ENCODE measurements around the gene NADK2. TPM values are rescaled to one million over a fixed set of nuclear protein-coding genes. Genes with fewer than 3 reads are reported as not detected.

Gene NADK2
- total RNA-seq, 1 donor from 2014 or later: 27.1 TPM

DNA sequence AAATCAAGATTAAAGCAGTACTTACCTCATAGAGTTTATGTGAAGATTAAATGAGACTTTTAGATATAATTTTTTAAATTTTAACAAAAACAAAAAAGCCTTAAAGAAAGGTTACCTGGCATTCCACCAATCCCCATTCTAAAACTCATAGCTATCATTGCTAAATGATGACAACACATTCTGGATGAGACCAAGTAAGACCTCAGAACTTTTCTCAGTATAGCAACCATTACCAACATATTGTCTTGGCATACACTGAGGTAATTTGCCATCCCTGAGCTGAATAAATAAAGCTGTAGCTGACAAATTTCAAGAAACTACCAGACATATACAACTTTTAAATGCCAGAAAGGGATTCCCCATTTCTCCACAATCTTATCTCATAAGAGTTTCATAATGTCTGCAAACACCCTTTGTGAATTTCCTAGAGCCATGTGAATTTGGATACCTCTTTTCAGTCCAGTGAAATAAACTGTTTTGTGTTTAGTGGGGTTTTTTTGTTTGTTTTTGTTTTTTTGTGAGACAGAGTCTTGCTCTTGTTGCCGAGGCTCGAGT is 30.5 kb upstream of the NADK2 start:
- Histone ChIP-seq H3K27ac (ENCODE audit: low read depth, low read length) (no peak overlapping the region), H3K27me3 (ENCODE audit: control insufficient read depth in 3 of 3, insufficient read depth in 3 of 3, low read length in 3 of 3) (no peaks in the 10 kb centered on the region), H3K9me3 (ENCODE audit: control insufficient read depth in 3 of 3, low read length in 3 of 3) (no peaks in the 10 kb centered on the region), H3K4me3 (ENCODE audit: low read length in 3 of 3) (no peak overlapping the region), H3K36me3 (ENCODE audit: control insufficient read depth in 3 of 3, insufficient read depth in 3 of 3, low read length in 3 of 3) (no peaks in the 10 kb centered on the region), H3K4me1 (ENCODE audit: control insufficient read depth in 3 of 3, insufficient read depth in 3 of 3, low read length in 3 of 3) (peaks cover 0 to 7% (median 6%) of the 10 kb centered on the region in 3 donors), H3K9ac (ENCODE audit: low read depth in 1 of 3, low read length in 3 of 3) (no peak overlapping the region)

DNA sequence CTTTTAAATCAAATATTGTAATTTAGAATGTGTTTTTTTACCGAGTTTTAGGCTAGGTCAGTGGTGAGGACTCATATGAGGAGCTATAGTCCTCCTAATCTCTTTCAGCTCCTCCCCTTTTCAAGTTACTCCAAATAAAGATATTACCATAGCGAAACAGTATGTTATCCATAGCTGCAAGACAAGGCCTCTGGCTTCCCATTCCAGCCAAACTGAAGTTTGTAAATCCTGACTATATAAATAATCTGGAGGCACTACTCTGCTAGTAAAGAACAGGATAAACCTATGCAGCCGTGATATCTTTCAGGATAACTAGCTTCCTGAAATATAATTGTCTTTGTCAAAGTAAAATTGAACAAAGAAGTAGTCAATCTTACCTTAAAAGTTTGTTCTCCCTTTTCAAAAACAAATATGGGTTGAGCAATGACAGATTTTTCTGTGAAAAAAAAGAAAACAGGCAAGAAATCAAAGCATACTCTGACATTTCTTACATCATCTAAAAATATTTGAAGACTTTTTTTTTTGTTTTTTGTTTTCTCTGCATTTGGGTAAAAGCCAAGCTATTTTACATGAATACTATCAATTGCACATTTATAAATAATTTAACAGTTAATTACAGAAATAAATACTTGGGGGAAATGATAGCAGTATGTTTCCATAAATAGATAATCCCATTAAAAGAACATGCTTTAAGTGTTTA is 29.3 kb upstream of the NADK2 start:
- Histone ChIP-seq H3K9ac (ENCODE audit: low read depth in 1 of 3, low read length in 3 of 3) (no peak overlapping the region), H3K4me3 (ENCODE audit: low read length in 3 of 3) (no peak overlapping the region), H3K4me1 (ENCODE audit: control insufficient read depth in 3 of 3, insufficient read depth in 3 of 3, low read length in 3 of 3) (no peaks in the 10 kb centered on the region), H3K27me3 (ENCODE audit: control insufficient read depth in 3 of 3, insufficient read depth in 3 of 3, low read length in 3 of 3) (no peaks in the 10 kb centered on the region), H3K27ac (ENCODE audit: low read depth, low read length) (no peak overlapping the region), H3K36me3 (ENCODE audit: control insufficient read depth in 3 of 3, insufficient read depth in 3 of 3, low read length in 3 of 3) (no peaks in the 10 kb centered on the region), H3K9me3 (ENCODE audit: control insufficient read depth in 3 of 3, low read length in 3 of 3) (no peaks in the 10 kb centered on the region)

DNA sequence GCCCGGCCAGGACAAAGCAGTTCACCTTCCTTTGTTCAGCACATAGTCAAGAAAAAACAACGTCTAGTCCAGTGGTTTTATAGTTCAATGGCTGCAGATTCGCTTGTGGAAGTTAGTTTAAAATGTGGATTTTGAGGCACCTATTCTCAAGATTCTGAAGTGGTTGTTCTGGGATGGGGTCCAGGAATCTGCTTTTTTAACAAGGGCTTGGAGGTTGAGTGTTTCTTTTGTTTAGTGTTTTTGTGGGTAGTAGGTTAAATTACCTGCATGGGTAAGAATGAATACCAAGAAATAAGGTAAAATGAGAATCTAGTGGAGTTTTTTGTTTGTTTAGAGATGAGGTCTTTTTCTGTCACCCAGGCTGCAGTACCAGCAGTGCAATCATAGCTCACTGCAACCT is 28.4 kb upstream of the NADK2 start:
- H3K9me3 ChIP-seq (ENCODE audit: control insufficient read depth in 3 of 3, low read length in 3 of 3): no peaks in the 10 kb centered on the region
- no peak overlapping the region for H3K9ac ChIP-seq (ENCODE audit: low read depth in 1 of 3, low read length in 3 of 3)
- H3K4me3 ChIP-seq (ENCODE audit: low read length in 3 of 3): no peak overlapping the region
- H3K27ac ChIP-seq (ENCODE audit: low read depth, low read length): no peak overlapping the region
- no peaks in the 10 kb centered on the region for H3K4me1 ChIP-seq (ENCODE audit: control insufficient read depth in 3 of 3, insufficient read depth in 3 of 3, low read length in 3 of 3)
- H3K27me3 ChIP-seq (ENCODE audit: control insufficient read depth in 3 of 3, insufficient read depth in 3 of 3, low read length in 3 of 3): no peaks in the 10 kb centered on the region
- H3K36me3 ChIP-seq (ENCODE audit: control insufficient read depth in 3 of 3, insufficient read depth in 3 of 3, low read length in 3 of 3): no peaks in the 10 kb centered on the region

DNA sequence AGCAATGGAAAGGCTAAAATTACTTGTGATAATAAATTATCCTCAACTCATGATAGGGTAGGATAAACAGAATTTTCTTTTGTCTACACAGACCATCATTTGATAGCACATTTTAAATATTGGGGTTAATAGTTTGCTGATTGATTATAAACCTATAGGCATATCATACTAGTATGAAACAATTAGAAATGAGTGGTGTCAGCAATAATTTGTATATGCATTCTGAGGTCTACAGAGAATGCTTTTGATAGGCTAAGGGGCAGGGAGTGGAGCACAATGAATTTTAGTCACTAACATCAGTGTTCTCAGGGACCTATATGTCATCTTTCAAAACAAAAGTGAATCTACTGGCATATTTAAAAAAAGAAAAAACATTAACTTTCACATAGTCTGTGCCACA is 27.8 kb upstream of the NADK2 start:
- Histone ChIP-seq H3K9me3 (ENCODE audit: control insufficient read depth in 3 of 3, low read length in 3 of 3) (no peaks in the 10 kb centered on the region), H3K4me3 (ENCODE audit: low read length in 3 of 3) (no peak overlapping the region), H3K9ac (ENCODE audit: low read depth in 1 of 3, low read length in 3 of 3) (no peak overlapping the region), H3K4me1 (ENCODE audit: control insufficient read depth in 3 of 3, insufficient read depth in 3 of 3, low read length in 3 of 3) (no peaks in the 10 kb centered on the region), H3K27me3 (ENCODE audit: control insufficient read depth in 3 of 3, insufficient read depth in 3 of 3, low read length in 3 of 3) (no peaks in the 10 kb centered on the region), H3K27ac (ENCODE audit: low read depth, low read length) (no peak overlapping the region), H3K36me3 (ENCODE audit: control insufficient read depth in 3 of 3, insufficient read depth in 3 of 3, low read length in 3 of 3) (no peaks in the 10 kb centered on the region)

DNA sequence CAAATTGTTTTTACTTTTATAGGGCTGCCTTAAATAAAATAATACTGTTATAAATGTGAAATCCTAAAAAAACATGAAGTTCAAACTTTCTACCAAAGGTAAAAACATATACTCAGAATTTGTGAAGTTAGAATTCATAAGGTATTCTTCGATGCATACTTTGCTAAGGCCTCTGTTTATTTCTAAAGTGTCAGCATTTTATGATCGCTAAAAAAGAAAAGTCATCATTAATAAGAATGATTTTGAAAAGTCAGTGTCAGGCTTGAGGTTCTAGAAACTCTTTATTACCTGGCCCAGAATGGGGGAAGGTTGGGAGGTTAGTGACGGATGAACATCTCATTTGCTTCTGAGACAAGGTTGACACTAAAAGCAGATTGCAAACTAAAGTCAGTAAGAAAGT is 26.2 kb upstream of the NADK2 start:
- H3K27me3 ChIP-seq (ENCODE audit: control insufficient read depth in 3 of 3, insufficient read depth in 3 of 3, low read length in 3 of 3): no peaks in the 10 kb centered on the region

DNA sequence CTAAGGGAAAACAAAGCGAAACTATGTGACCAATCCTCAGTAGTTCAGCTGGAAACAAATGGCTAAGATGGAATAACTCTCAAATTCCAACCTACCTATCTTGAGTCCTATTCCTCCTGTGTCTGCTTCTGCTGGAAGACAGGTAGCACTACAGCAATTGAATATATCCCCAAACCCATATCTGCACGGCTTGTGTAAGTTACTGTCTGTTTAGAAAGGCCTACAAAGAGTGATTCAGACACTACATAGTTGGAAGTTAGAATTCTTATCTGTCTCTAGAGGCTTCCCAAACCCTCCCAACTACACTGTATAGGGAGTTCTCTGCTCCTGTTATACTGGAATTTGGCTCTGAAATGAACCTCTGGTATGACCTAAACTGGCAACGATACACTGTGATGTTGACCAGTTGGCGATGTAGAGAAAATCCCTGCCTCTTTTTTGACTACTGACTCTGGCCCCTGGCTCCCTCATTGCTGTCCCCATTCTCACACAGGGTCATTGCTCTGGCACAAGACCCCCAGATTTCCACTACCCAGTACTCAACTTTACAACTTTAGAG is 22.6 kb upstream of the NADK2 start:
- H3K4me3 ChIP-seq (ENCODE audit: low read length in 3 of 3): no peak overlapping the region
- no peaks in the 10 kb centered on the region for H3K27me3 ChIP-seq (ENCODE audit: control insufficient read depth in 3 of 3, insufficient read depth in 3 of 3, low read length in 3 of 3)
- H3K27ac ChIP-seq (ENCODE audit: low read depth, low read length): no peak overlapping the region
- no peak overlapping the region for H3K9ac ChIP-seq (ENCODE audit: low read depth in 1 of 3, low read length in 3 of 3)
- no peaks in the 10 kb centered on the region for H3K36me3 ChIP-seq (ENCODE audit: control insufficient read depth in 3 of 3, insufficient read depth in 3 of 3, low read length in 3 of 3)
- H3K9me3 ChIP-seq (ENCODE audit: control insufficient read depth in 3 of 3, low read length in 3 of 3): no peaks in the 10 kb centered on the region
- H3K4me1 ChIP-seq (ENCODE audit: control insufficient read depth in 3 of 3, insufficient read depth in 3 of 3, low read length in 3 of 3): no peaks in the 10 kb centered on the region

More for the DNA sequence above, 26.2 kb upstream of the NADK2 start:
- Histone ChIP-seq H3K9me3 (ENCODE audit: control insufficient read depth in 3 of 3, low read length in 3 of 3) (no peaks in the 10 kb centered on the region), H3K9ac (ENCODE audit: low read depth in 1 of 3, low read length in 3 of 3) (no peak overlapping the region), H3K36me3 (ENCODE audit: control insufficient read depth in 3 of 3, insufficient read depth in 3 of 3, low read length in 3 of 3) (no peaks in the 10 kb centered on the region), H3K4me3 (ENCODE audit: low read length in 3 of 3) (no peak overlapping the region), H3K4me1 (ENCODE audit: control insufficient read depth in 3 of 3, insufficient read depth in 3 of 3, low read length in 3 of 3) (no peaks in the 10 kb centered on the region), H3K27ac (ENCODE audit: low read depth, low read length) (no peak overlapping the region)

DNA sequence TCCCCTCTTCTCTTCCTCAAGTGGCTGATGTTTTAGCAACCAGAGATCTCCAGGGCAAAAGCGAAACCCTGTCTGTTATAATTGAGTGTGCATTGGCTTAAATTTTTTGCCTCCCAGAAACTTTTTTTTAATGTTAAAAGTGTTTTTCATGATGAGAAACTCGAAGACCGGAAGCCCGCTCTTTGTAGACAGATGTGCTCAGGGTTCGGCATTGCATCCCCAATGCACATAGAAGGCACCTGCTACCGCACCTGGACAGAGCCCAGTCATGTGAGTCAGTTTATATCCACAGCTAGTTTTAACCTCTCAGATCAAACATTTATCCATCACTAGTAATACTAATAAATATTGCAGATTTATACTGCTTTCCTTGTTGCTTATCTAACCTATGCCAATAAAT is 19.5 kb upstream of the NADK2 start:
- no peaks in the 10 kb centered on the region for H3K36me3 ChIP-seq (ENCODE audit: control insufficient read depth in 3 of 3, insufficient read depth in 3 of 3, low read length in 3 of 3)
- no peak overlapping the region for H3K9ac ChIP-seq (ENCODE audit: low read depth in 1 of 3, low read length in 3 of 3)
- H3K27ac ChIP-seq (ENCODE audit: low read depth, low read length): no peak overlapping the region
- H3K4me3 ChIP-seq (ENCODE audit: low read length in 3 of 3): no peak overlapping the region
- no peaks in the 10 kb centered on the region for H3K27me3 ChIP-seq (ENCODE audit: control insufficient read depth in 3 of 3, insufficient read depth in 3 of 3, low read length in 3 of 3)
- no peaks in the 10 kb centered on the region for H3K4me1 ChIP-seq (ENCODE audit: control insufficient read depth in 3 of 3, insufficient read depth in 3 of 3, low read length in 3 of 3)
- no peaks in the 10 kb centered on the region for H3K9me3 ChIP-seq (ENCODE audit: control insufficient read depth in 3 of 3, low read length in 3 of 3)

DNA sequence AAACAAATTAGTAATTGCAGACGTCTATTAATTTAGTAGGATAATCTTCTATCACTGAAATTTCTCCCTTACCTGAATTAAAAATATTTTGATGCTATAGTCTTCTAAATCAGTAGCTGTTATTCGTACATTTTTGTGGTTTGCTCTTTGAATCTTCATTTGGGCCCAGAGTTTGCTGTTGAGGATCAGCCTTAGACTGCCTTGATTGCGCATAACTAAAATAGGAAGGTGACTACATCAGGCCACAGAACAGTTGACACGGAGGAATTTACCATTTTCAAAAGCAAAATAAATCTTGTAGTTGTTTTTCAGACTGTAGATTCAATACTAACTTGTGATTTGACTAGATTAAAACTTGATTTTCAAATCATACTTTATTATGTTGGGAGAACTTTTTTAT is 11.8 kb upstream of the NADK2 start:
- H3K4me1 ChIP-seq (ENCODE audit: control insufficient read depth in 3 of 3, insufficient read depth in 3 of 3, low read length in 3 of 3): no peaks in the 10 kb centered on the region
- H3K4me3 ChIP-seq (ENCODE audit: low read length in 3 of 3): no peak overlapping the region
- no peak overlapping the region for H3K9ac ChIP-seq (ENCODE audit: low read depth in 1 of 3, low read length in 3 of 3)
- H3K36me3 ChIP-seq (ENCODE audit: control insufficient read depth in 3 of 3, insufficient read depth in 3 of 3, low read length in 3 of 3): no peaks in the 10 kb centered on the region
- H3K27ac ChIP-seq (ENCODE audit: low read depth, low read length): no peak overlapping the region
- no peaks in the 10 kb centered on the region for H3K9me3 ChIP-seq (ENCODE audit: control insufficient read depth in 3 of 3, low read length in 3 of 3)
- no peaks in the 10 kb centered on the region for H3K27me3 ChIP-seq (ENCODE audit: control insufficient read depth in 3 of 3, insufficient read depth in 3 of 3, low read length in 3 of 3)

DNA sequence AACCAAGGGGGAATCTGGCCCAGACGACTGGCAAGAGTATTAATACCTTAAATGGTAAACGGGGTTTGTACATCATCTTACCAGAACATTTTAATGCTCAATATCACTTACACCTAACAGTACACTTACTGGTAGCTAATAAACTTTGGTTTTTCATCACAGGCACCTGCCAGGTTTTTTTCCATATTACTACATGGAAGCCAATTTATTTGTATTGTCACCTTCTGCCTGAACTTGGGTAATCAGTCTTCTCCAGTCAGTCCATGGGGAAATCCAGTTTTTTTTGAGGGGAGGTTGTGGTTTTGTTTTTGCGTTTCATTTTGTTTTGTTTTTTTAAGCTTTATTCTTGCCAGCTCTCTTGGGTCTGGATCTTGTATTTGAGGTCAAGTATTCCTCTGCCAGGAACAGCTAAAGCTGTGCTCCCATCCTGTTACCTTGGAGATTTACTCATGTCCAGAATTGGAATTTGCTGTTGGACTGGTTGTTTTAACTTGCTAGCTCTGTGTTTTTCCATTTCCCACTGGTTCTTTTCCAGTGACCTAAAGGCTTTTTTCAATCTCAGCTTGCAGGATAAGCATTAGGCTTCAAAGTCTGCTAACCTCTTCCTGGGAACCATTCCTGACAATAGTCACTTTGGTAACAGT is 11.1 kb upstream of the NADK2 start:
- no peaks in the 10 kb centered on the region for H3K27me3 ChIP-seq (ENCODE audit: control insufficient read depth in 3 of 3, insufficient read depth in 3 of 3, low read length in 3 of 3)
- no peak overlapping the region for H3K4me3 ChIP-seq (ENCODE audit: low read length in 3 of 3)
- H3K27ac ChIP-seq (ENCODE audit: low read depth, low read length): no peak overlapping the region
- no peak overlapping the region for H3K9ac ChIP-seq (ENCODE audit: low read depth in 1 of 3, low read length in 3 of 3)
- no peaks in the 10 kb centered on the region for H3K4me1 ChIP-seq (ENCODE audit: control insufficient read depth in 3 of 3, insufficient read depth in 3 of 3, low read length in 3 of 3)
- no peaks in the 10 kb centered on the region for H3K9me3 ChIP-seq (ENCODE audit: control insufficient read depth in 3 of 3, low read length in 3 of 3)
- no peaks in the 10 kb centered on the region for H3K36me3 ChIP-seq (ENCODE audit: control insufficient read depth in 3 of 3, insufficient read depth in 3 of 3, low read length in 3 of 3)

DNA sequence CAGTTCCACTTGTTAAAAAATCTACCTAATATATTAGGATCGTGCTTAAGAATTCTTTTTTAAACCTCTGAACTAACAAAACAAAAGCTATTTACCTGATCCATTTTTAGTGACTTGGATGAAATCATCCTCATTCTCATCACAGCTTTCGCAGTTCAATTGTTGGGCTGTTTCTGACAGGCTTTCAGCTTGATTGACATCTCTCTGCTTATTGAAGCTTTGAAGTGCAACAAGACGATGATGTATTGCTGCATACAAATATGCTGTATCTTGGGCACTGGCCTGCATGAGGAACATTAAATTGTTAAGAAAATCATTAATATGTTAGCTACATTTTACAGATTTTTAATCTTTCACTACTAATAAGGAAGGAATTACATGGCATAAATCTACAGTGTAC is 9.5 kb upstream of the NADK2 start:
- no peak overlapping the region for H3K4me3 ChIP-seq (ENCODE audit: low read length in 3 of 3)
- no peaks in the 10 kb centered on the region for H3K36me3 ChIP-seq (ENCODE audit: control insufficient read depth in 3 of 3, insufficient read depth in 3 of 3, low read length in 3 of 3)
- H3K27me3 ChIP-seq (ENCODE audit: control insufficient read depth in 3 of 3, insufficient read depth in 3 of 3, low read length in 3 of 3): no peaks in the 10 kb centered on the region
- H3K9ac ChIP-seq (ENCODE audit: low read depth in 1 of 3, low read length in 3 of 3): no peak overlapping the region
- H3K27ac ChIP-seq (ENCODE audit: low read depth, low read length): no peak overlapping the region
- no peaks in the 10 kb centered on the region for H3K9me3 ChIP-seq (ENCODE audit: control insufficient read depth in 3 of 3, low read length in 3 of 3)
- no peaks in the 10 kb centered on the region for H3K4me1 ChIP-seq (ENCODE audit: control insufficient read depth in 3 of 3, insufficient read depth in 3 of 3, low read length in 3 of 3)

Data from skeletal muscle tissue (tissue), 4 donors.